SKM-1 treated with dmso at 0.1 percent for 144 hours (cell line): Measurements from ENCODE around the gene TMEM163.
"Not testable (repeated sequence)": the region's sequence is repeated elsewhere in the genome, so short reads cannot be mapped to it uniquely, and the experiment has no call there.

Source experiments
- DNase-seq: peaks from one replicate; lab custom pipeline; 2025; ENCODE audit not compliant: unreplicated experiment; lab: John Stamatoyannopoulos, UW

Gene TMEM163

DNA sequence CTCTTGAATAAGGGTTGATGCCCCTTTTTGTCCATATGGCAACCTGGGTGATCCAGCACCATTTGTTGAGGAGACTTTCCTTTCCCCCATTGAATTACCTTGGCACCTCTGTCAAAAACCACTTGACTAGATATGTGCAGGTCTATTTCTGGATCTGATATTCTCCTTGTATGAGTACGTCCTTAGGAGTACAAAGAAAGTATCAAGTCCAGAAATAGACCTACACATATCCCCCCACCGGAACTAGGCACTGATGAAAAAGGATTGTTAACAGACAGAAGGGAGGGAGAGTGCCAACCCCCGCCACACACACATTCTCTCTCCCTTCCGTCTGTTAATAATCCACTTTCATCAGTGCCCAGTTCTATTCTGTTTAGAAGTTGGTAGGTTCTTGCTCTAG is 225.0 kb downstream of the TMEM163 start:
- no peak for DNase-seq

DNA sequence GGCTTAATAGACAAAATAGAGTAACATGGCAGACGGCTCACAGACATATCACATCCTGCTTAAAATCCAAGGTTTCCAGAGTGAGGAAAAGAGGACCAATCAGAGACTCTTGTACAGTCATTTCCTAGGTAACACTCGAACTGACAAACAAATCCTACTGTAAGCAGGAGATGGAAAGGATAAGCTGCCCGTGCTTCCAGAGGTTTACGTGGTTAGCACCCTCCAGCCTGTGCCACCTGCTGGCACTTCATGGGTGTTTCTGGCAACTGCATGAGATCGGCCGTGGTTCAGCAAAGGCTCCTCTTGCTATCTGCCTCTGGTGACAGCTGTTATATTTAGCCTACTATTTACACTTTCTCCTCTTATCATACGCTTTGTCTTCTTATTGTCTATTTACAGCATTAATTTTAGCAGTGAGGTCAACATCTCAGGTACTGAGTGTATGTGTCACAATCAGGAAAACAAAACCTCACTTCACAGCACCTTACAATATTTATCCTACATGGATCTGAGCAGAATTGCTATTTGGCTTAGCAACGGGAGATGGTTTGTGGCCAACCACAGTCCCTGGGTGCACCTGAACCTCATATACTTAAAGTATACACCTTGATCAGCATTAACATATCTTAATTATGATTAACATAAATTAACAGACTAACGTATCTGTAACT is 226.9 kb downstream of the TMEM163 start:
- DNase-seq: no peak

DNA sequence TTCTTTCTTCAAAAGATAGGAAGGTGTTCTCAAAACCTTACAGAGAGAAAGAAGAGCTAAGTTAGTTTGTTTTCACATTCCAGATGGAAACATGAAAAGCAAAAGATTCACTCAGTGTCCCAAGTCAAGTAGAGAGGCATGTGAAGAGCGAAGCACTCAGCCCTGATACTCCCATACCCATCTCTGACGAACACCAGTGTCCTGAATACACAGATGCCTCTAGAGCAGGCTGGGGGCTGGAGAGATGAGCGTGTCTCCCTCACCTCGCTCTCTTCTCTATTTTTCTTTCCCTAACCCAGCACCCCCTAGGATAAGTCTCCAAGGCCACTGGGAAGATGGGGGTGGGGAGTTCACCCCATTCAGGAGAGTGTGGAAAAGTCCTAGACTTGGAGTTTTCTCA is 227.8 kb downstream of the TMEM163 start:
- DNase-seq: no peak

DNA sequence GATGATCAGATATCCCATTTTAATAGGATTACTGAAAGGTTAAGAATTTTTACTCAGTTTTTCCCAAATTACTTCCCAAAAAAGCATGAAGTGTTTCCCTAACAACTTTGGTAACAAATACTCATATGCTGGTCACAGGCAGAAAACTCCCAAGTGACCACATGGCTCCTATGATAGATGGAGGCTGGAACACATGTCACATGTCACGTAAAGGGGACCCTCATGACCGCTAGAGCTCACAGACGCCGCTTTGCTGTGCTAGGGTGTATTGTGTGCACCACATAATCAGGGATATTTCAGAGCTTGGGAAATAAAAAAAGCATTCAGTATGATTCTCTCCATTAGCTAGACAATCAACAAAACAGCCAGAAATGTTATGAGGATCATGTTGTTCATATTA is 228.2 kb downstream of the TMEM163 start:
- no peak for DNase-seq

DNA sequence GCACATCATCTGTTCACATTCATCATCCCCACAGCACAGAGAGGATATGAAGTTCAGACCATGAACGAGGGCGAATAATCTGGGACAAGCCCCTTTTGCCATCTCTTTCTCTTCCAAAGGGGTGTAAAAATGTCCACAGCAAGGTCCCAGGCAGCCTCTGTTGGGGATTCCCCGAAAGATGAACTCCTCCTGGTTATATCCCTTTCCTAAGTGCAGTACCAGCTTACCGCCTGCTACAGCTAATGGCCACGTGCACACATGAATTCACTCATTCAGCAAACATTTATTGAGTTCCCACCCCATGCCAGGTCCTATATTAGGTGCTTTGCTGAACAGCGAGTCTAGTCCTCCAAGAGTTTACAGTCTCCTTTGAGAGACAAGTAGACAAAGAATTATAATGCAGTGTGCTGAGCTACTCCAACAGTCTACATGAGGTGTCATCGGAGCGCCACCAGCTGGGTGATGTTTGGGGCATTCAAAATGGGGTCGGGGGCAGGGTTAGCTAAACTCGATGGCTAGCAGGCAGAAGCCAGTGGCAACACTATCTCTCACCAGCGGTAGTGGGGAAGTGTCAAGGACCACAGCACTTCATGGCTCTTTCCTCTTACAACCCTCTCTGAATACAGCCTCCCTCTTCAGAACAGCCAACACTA is 228.9 kb downstream of the TMEM163 start:
- DNase-seq: no peak

DNA sequence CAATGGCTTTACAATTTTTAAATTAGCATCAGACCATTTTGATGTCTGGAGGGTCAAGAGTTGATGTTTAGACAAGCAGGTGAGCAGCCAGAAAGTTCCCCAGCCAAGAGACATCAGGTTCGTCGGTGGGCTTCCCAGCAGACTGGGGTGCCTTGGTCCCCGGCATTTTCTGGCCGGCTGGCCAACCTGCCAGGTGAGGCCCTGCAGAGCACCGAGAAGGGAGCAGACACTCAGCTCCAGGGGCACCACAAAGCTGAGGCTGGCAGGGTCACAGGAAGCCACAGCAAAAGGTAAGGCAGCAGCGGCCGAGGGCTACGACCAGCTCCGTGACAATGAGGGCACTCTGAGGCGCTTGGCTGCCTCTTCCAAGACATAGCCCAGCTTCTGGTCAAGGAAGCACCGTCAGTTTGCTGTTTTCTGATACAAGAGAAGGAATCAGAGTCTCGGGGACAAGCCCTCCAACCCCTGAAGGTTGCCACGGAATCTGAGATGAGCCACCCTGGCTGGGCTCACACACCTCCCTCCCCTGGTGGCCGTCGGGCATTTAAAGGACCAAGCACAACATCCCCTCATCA is 235.9 kb downstream of the TMEM163 start:
- no peak for DNase-seq

DNA sequence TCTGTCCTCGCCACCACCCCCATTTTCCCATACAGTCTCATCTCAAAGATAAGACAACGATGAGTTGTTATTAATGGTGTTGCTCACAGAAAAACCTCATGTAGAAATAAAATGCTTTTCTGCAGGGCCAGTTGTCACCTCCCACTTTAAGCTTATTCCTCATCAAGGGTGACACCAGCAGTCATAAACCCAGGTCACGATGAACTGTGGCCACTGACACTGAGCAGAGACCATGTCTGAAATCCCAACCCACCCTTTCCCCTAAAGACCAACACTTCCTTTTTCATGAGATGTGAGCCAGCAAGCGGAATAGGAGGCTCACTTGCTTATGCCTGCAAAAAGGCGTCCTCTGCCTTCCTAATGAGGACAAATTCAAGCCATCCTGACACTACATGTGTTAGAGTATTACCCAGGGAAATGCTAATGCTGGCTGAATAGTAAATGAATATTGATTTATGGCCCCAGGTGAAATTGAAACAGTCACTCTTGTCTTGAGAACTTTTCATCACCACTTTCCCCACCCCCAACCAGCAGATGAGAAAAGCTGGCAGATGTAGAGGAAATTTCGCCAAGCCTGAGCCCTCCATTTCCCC is 236.6 kb downstream of the TMEM163 start:
- no peak for DNase-seq

DNA sequence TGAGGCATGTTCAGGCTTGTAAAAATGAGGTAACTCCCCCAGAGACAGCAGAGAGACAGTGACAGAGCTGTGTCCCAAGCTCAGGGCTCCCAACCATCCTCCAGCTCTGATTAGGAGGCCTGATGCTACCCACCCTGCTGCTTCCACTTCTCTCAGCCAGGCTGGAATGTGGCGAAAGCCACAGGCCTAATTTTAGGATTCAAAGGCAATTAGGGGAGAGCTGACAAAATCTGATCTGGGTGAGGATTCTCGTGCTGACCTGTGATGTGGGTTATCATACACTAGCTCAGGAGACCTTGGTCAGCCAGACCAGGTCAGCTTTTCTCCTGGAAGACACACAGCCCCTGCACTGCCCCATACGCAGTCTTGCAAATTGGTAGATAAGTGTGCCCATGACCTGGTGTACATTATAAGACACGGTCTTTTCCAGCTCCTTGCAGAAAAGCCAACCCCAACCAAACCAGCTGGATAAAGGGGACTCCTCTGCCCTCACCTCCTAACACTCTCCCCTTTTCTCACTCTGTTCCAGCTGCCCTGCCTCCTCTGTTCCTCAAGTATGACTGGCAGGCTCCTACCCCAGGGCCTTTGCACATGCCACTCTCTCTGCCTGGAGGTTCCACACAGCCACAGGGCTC is 239.0 kb downstream of the TMEM163 start:
- DNase-seq: no peak

DNA sequence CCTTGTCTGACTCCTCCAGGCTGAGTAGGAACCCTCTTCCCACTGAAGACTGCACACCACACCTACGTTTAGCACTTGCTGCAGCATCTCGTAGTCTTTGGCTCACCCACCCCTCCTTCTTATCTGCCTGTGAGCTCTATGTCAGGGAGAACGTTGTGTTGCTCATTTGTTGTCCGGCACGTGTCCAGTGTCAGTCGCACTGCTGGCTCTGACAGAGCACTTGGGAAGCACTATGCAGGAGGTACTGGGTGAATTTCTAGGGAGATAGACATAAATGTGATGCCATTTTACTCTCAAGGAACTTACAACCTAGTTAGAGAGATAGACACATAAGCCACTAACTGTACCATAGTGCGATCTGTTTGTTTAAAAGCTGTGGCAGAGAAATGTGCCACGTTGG is 241.8 kb downstream of the TMEM163 start:
- DNase-seq: not testable (repeated sequence)

DNA sequence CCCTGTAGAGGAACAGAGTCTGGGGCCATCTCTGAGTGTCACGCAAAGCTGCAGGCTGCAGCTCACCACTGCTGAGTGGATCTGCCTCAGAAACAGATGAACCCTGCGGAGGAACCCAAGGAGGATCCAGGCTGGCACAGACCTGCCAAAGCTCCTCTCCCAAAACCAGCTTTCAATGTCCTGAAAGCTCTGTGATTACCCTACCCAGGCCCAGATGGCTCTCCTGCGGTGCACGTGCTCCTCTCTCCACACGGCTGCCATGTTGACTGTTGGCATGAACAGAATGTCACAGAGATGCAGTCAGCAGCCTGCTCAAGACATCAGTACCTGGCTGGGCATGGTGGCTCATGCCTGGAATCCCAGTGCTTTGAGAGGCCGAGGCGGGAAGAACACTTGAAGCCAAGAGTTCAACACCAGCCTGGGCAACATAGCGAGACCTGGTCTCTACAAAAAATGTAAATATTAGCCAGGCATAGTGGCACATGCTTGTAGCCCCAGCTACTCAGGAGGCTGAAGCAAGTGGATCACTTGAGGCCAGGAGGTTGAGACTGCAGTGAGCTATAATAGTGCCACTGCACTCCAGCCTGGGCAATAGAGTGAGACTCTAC is 248.1 kb downstream of the TMEM163 start:
- no peak for DNase-seq

DNA sequence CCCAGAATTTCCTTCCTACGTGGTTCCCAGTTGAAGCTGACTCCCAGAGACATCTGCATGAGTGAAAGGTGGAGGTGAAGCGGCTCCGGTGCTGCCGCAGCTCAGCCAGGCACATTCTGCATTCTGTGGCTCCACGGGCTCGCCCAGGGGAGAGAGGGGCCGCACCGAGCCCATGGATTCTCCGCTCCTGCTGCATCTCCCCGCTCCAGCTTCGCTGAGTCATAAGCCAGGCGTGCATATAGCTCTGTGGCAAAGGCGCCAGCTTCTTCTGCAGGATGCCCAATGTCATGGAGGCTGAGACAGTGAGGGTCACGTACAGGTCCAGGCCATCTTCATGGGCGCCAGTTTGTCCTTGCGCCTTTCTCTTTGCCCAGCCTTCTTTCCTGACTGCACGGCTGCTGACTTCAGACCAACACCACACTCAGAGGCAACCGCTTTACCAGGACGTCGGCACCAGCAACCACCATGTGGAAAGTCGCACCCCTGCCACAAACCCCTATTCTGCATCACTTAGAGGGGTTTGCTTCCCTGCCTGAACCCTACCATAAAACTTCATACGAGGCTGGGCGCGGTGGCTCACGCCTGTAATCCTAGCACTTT is 249.2 kb downstream of the TMEM163 start:
- no peak for DNase-seq

DNA sequence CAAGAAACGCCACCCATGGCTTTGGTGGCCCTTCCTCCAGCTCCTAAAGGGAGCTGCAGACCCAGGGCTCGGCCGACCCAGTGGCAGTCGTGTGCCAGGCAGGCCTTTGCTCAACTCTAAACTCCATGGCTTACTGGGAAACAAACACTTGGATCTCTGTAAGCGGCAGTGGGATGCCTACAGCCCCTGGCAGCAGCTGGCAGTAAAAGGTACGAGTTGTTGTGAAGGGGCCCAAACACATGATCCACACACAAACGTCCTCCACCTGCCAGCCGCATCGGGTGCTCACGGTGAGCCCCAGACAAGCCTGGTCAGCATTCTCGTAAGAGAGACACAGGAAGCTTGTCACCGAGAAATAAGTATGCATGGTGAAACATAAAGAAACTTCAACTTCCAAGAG is 250.0 kb downstream of the TMEM163 start:
- no peak for DNase-seq

DNA sequence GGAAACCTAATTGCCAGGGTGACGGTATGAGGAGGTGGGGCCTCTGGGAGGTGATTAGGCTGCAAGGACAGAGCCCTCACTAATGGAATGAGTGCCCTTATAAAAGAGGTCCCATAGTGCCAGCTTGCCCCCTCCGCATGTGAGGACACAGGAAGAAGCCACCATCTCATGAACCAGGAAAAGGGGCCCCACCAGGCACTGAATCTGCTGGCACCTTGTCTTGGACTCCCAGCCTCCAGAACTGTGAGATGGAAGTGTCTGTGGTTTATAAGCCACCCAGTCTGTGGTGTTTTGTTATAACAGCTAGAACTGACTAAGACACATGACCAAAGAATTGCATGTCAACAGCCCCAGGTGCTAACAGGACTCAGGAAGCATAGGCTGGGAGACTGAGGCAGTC is 250.6 kb downstream of the TMEM163 start:
- no peak for DNase-seq

DNA sequence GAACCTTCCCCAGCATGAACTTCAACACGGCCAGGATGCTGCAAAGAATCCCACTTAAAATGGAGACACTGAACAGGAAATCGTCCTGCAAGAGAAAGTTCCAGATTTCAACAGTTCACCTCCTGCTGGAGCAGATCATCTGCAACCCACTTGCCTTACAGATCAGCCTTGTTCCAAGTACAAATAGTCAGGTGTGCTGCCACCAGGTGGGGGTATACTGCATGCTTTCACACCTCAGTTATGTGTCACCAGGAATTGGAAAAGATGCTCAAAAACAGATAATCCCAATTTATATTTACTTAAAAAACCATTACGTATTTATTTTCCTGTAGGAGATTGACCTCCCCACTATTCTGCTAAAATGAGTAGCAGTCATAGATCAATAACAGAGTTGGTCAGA is 252.7 kb downstream of the TMEM163 start:
- no peak for DNase-seq

DNA sequence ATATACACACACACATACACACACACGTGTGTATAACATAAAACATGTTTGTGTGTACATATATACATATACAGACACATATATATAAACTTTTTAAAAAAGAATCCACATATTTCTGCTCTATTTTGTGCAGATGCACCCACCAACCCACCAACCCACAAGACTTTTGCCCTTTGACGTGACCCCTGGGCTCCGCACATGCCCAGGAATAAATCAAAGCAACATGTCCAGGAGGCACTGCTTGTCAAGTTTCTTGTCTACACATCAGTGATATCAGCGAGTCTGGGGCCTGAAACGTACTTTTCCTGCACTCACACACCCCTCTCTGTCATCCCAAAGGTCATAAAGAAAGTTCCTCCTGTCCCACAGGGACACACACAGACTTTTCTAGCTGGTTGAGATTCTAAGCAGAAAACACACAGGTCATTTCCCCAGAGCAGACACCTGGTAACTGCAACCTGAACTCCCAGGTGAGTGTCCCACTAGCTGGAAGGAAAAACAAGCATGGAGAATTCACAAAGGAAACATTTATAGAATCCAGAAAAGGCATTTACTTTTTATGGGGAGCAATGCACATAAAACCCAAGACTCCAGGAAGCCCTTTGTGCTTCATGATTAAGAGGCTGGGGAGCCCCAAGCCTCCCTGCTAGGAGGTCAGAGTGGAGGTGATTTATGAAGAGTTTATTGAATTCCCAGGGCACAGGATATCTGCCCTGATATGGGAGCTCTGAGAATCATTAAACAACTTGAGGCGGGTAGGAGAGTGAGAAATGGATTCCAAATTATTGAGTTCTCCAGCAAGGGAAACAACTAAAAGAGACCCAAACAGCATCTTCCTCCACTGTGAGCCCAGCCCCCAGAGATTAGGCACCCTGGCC is 253.3 kb downstream of the TMEM163 start:
- no peak for DNase-seq

DNA sequence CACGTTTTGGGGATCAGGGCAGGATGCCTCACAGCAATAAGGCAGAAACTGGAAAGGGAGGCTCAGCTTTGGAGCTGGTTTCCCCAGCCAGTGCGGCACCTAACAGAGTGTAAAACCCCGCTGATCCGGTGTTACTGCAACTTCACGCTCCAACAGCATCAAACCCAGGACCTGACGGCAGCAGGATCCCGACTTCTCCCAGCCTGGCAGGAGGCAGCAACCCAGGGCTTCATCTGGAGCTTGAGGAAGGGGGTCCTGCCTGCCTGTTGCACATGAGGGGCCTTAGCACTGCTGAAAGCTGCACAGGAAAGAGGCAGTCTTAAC is 255.1 kb downstream of the TMEM163 start:
- no peak for DNase-seq

DNA sequence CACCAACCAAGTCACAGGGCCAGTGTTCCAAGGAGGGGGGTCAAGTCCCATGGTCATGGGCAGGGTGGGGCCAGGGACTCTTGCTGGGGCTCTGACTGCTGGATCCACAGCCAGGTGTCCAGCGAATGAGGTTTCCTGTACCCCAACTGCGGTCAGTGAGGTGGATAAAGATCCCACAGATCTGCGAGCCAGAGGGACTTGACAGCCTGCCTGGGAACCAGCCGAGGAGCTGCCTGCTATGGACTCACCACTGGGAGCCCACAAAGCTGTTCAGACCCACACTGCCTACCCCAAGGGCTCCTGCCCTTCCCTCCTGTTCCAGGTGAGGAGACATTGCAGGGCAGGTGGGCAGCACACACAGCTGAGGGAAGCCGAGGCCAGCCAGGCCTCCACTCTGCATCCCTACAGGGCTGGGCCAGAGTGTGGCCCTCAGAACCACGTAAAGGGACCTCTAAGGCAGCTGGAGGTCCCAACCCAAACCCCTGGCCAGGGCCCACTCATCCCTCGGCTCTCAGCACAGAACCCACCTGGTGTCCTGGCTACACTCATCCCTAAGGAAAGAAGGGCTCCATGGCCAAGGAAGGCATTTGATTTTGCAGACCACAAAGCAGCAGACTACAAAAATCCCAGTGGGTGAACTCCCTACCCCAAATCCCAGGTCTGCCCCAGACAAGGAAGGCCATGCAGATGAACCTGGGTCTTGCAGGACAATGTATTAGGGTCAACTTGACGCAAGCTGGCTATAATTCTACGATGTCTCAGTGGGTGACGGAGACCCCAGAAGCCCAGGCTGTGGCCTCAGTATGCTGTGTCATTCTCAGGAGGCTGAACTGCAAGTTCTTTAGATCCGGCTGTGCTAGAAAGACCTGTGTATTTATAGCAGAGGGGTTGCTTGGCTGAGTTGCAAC is 255.8 kb downstream of the TMEM163 start:
- DNase-seq: no peak

DNA sequence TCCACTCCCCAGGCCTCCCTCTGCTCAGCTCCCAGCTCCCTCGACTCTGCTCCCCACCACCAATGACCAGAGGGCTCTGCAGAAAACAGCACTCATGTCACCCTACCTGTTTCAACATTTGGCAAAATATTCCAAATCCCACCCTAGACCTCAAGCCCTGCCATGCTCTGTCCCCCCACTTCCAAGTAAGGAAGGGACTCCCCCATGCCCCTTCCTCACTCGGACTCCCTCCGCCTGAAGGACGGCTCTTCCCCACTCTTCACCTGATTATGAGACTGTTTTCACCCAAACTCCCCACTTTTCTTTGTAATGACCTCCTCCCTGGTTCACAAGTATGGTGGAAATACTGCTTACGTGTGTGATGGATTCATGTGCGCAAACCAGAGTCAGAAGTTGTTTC is 256.5 kb downstream of the TMEM163 start:
- no peak for DNase-seq

DNA sequence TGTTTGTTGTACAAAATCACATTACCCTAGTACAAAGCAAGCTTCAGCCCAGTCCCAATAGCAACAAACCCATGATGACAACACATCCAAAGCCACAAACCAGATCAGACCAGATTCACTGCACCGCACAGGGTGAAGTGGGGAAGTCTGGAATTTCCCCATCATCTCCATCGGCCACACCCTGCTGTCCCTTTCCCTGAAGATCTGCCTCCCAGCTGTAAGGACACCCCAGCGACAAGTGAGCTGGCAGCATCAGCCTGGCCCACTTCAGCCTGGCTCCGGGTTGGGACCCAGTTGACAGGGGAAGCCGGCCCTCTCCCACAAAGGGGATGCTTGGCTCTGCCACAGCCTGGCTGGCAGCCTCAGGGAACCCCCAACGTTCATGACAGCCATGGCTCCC is 257.3 kb downstream of the TMEM163 start:
- no peak for DNase-seq
